GM12878 (cell line): ENCODE data around the gene CPVL.

Experiments
- DPF2 ChIP-seq: fragments of 450-650 bp; IDR thresholded peaks from 2 replicates; pipeline ENCODE4 v1.6.1; 2017; ENCODE audit warnings: mild to moderate bottlenecking
- GABPA ChIP-seq: IDR thresholded peaks from 2 replicates; pipeline ENCODE4 v1.6.1; 2014; ENCODE audit warnings: antibody characterized with exemption, low read depth, mild to moderate bottlenecking, inconsistent platforms
- POLR2A ChIP-seq: IDR thresholded peaks from 2 replicates; pipeline ENCODE4 v1.6.1; 2011; ENCODE audit warnings: low read depth, mild to moderate bottlenecking, low read length
- RBBP5 ChIP-seq: fragments of 200-600 bp; sonication (generic); conservative IDR thresholded peaks from 2 replicates; pipeline ENCODE4 v1.6.1; 2016
- TF ChIP-seq, protein P1 (sequence below): fragments of 450-650 bp; formaldehyde crosslinking; IDR thresholded peaks from 2 replicates; pipeline ENCODE4 v1.4.0; 2020; ENCODE audit warnings: mild to moderate bottlenecking, moderate library complexity
- TF ChIP-seq, protein P2 (sequence below): IDR thresholded peaks from 2 replicates; pipeline ENCODE4 v1.6.1; 2011; ENCODE audit warnings: borderline replicate concordance, low read depth, mild to moderate bottlenecking, moderate library complexity, low read length; ENCODE audit not compliant: insufficient read depth, poor library complexity, severe bottlenecking
- TF ChIP-seq, protein P3 (sequence below), 3 experiments: IDR thresholded peaks in 2 of 3; conservative IDR thresholded peaks in 1 of 3; 2 replicates each; pipeline ENCODE4 v1.5.1; 2011; ENCODE audit warnings: low read depth in 3 of 3, low read length in 3 of 3, mild to moderate bottlenecking in 3 of 3, control low read depth in 2 of 3, moderate library complexity in 2 of 3, inconsistent platforms in 1 of 3, mixed read lengths in 1 of 3; ENCODE audit not compliant: control insufficient read depth in 2 of 3, insufficient read depth in 1 of 3; ENCODE audit errors: extremely low read depth in 1 of 3
- TF ChIP-seq, protein P4 (sequence below): IDR thresholded peaks from 2 replicates; pipeline ENCODE4 v1.6.1; 2012; ENCODE audit warnings: mild to moderate bottlenecking, low read depth, low read length

DNA sequence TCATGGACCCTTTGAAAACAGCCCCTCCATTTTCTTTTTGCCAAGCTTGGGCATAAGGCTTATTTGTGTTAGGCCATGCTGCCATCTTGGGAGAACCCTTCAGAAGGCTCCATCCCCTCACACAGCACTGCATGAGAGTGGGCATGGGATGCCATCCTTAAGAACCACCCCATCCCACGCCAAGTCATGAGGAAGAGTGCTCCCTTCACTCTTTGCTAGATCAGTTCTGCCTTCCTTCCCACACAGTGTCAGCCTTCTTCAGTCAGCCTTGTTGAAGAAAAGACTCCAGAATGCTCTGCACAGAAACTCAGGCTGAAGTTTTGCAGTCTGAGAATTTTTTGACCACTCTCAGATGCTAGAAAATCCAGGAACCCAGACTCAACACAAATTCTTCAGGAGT, 32.8 kb upstream of the CPVL start:
- TF ChIP-seq, protein P1, sequence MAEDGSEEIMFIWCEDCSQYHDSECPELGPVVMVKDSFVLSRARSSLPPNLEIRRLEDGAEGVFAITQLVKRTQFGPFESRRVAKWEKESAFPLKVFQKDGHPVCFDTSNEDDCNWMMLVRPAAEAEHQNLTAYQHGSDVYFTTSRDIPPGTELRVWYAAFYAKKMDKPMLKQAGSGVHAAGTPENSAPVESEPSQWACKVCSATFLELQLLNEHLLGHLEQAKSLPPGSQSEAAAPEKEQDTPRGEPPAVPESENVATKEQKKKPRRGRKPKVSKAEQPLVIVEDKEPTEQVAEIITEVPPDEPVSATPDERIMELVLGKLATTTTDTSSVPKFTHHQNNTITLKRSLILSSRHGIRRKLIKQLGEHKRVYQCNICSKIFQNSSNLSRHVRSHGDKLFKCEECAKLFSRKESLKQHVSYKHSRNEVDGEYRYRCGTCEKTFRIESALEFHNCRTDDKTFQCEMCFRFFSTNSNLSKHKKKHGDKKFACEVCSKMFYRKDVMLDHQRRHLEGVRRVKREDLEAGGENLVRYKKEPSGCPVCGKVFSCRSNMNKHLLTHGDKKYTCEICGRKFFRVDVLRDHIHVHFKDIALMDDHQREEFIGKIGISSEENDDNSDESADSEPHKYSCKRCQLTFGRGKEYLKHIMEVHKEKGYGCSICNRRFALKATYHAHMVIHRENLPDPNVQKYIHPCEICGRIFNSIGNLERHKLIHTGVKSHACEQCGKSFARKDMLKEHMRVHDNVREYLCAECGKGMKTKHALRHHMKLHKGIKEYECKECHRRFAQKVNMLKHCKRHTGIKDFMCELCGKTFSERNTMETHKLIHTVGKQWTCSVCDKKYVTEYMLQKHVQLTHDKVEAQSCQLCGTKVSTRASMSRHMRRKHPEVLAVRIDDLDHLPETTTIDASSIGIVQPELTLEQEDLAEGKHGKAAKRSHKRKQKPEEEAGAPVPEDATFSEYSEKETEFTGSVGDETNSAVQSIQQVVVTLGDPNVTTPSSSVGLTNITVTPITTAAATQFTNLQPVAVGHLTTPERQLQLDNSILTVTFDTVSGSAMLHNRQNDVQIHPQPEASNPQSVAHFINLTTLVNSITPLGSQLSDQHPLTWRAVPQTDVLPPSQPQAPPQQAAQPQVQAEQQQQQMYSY (CRISPR knock-in tag) = no peak
- TF ChIP-seq, protein P2, sequence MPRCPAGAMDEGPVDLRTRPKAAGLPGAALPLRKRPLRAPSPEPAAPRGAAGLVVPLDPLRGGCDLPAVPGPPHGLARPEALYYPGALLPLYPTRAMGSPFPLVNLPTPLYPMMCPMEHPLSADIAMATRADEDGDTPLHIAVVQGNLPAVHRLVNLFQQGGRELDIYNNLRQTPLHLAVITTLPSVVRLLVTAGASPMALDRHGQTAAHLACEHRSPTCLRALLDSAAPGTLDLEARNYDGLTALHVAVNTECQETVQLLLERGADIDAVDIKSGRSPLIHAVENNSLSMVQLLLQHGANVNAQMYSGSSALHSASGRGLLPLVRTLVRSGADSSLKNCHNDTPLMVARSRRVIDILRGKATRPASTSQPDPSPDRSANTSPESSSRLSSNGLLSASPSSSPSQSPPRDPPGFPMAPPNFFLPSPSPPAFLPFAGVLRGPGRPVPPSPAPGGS = no peak
- TF ChIP-seq, protein P3, sequence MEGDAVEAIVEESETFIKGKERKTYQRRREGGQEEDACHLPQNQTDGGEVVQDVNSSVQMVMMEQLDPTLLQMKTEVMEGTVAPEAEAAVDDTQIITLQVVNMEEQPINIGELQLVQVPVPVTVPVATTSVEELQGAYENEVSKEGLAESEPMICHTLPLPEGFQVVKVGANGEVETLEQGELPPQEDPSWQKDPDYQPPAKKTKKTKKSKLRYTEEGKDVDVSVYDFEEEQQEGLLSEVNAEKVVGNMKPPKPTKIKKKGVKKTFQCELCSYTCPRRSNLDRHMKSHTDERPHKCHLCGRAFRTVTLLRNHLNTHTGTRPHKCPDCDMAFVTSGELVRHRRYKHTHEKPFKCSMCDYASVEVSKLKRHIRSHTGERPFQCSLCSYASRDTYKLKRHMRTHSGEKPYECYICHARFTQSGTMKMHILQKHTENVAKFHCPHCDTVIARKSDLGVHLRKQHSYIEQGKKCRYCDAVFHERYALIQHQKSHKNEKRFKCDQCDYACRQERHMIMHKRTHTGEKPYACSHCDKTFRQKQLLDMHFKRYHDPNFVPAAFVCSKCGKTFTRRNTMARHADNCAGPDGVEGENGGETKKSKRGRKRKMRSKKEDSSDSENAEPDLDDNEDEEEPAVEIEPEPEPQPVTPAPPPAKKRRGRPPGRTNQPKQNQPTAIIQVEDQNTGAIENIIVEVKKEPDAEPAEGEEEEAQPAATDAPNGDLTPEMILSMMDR (IDR thresholded peaks at IDR 0.05 in 2 of 3, conservative IDR thresholded peaks at IDR 0.05 in 1 of 3; ENCODE audit: control insufficient read depth in 2 of 3, extremely low read depth in 1 of 3, insufficient read depth in 1 of 3, low read depth in 3 of 3, low read length in 3 of 3) = no peak
- TF ChIP-seq POLR2A = no peak
- no peak for TF ChIP-seq GABPA
- no peak for TF ChIP-seq RBBP5
- TF ChIP-seq DPF2 = no peak
- TF ChIP-seq, protein P4, sequence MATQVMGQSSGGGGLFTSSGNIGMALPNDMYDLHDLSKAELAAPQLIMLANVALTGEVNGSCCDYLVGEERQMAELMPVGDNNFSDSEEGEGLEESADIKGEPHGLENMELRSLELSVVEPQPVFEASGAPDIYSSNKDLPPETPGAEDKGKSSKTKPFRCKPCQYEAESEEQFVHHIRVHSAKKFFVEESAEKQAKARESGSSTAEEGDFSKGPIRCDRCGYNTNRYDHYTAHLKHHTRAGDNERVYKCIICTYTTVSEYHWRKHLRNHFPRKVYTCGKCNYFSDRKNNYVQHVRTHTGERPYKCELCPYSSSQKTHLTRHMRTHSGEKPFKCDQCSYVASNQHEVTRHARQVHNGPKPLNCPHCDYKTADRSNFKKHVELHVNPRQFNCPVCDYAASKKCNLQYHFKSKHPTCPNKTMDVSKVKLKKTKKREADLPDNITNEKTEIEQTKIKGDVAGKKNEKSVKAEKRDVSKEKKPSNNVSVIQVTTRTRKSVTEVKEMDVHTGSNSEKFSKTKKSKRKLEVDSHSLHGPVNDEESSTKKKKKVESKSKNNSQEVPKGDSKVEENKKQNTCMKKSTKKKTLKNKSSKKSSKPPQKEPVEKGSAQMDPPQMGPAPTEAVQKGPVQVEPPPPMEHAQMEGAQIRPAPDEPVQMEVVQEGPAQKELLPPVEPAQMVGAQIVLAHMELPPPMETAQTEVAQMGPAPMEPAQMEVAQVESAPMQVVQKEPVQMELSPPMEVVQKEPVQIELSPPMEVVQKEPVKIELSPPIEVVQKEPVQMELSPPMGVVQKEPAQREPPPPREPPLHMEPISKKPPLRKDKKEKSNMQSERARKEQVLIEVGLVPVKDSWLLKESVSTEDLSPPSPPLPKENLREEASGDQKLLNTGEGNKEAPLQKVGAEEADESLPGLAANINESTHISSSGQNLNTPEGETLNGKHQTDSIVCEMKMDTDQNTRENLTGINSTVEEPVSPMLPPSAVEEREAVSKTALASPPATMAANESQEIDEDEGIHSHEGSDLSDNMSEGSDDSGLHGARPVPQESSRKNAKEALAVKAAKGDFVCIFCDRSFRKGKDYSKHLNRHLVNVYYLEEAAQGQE = no peak
